PC-9 (cell line): ENCODE data around the gene IL16.

Experiments used
- CTCF ChIP-seq: fragments of 200-600 bp; sonication (generic); conservative IDR thresholded peaks from 2 replicates; pipeline ENCODE4 v1.6.1; 2017; ENCODE audit warnings: mixed run types, antibody characterized with exemption, mild to moderate bottlenecking, moderate library complexity
- EZH2 ChIP-seq: fragments of 200-600 bp; sonication (generic); IDR thresholded peaks from 2 replicates; pipeline ENCODE4 v1.8.0; 2017; ENCODE audit warnings: antibody characterized with exemption, low read depth

GRCh38 chr15:81216422-81216821, 19.7 kb downstream of the IL16 start:
- no peak for TF ChIP-seq CTCF
- no peak for TF ChIP-seq EZH2
